ENCODE measurements around the gene ADGRD2. TPM values are rescaled to one million over a fixed set of nuclear protein-coding genes. Genes with fewer than 3 reads are reported as not detected.

The ADGRD2 gene
- total and polyA plus RNA-seq, 9 of the 15 experiments (the other 6 are each of a cell fraction or from before 2014, with no cell fraction given), result not detected

- Histone ChIP-seq H4K20me1 (replicated peaks; ENCODE audit: control insufficient read depth, insufficient read depth, low read length) (no peaks in the 10 kb centered on the region), H3K27ac (ENCODE audit: extremely low read depth, low read depth, low read length) (peak overlapping the region; percentile 42), H3K9me3 (replicated peaks; ENCODE audit: control insufficient read depth, insufficient read depth, low read depth, low read length) (no peaks in the 10 kb centered on the region), H3K9ac (ENCODE audit: insufficient read depth in 1 of 2, low read depth in 2 of 2, low read length in 2 of 2) (peak overlapping the region; percentile 41 to 87), H3K4me3 (no peak overlapping the region), H3K79me2 (ENCODE audit: control insufficient read depth, insufficient read depth, low read length) (no peaks in the 10 kb centered on the region), H3K36me3 (ENCODE audit: control insufficient read depth, insufficient read depth, low read length) (no peaks in the 10 kb centered on the region), H3K9me1 (ENCODE audit: control insufficient read depth, insufficient read depth, low read length) (no peaks in the 10 kb centered on the region), H3K4me1 (replicated peaks in 1 of 2; ENCODE audit: control insufficient read depth in 2 of 2, insufficient read depth in 2 of 2, low read length in 2 of 2) (peaks cover 30 to 33% of the 10 kb centered on the region in 2 experiments), H3K27me3 (ENCODE audit: control insufficient read depth in 2 of 2, insufficient read depth in 2 of 2, low read length in 2 of 2) (no peaks in the 10 kb centered on the region), H2AFZ (ENCODE audit: low read depth, low read length) (peak overlapping the region; percentile 96), H3K4me2 (ENCODE audit: insufficient read depth, low read length) (peak overlapping the region; percentile 56)
- intact Hi-C loops (cut with micrococcal nuclease), result no loop called here
- BruUV-seq (replicated peaks), result no TSS peak
- WGBS (ENCODE audit: insufficient coverage, low coverage, missing lambda C conversion rate), result 7% methylated on average over 7 of the region's 9 CpGs
- DNase-seq (ENCODE audit: extremely low read depth in 1 of 4, low spot score in 3 of 4) (peak; percentile 67 to 80 (median 68)), FAIRE-seq (no peak), ATAC-seq (peak; percentile 65)
- ChIA-PET CTCF (ENCODE audit: low intra/inter-chr PET ratio) (no interaction called here), POLR2A (interaction anchor here (0.9 to 1.1 kb wide), 3 partner anchors 12 to 73 kb away, joined by 3 to 4 read pairs (median 3); no protein-coding TSS in a partner anchor)
- in situ Hi-C loops (cut with MboI), result no loop called here
- TF ChIP-seq SRSF3 (IDR thresholded peaks at IDR 0.05; ENCODE audit: insufficient read depth, low read length) (no peak), ZSCAN32 (CRISPR knock-in tag; IDR thresholded peaks at IDR 0.05) (no peak), FOXJ3 (CRISPR knock-in tag; IDR thresholded peaks at IDR 0.05) (no peak), MYBL2 (IDR thresholded peaks at IDR 0.05; ENCODE audit: low read depth) (no peak), MYBL2 (CRISPR knock-in tag; IDR thresholded peaks at IDR 0.05; ENCODE audit: borderline replicate concordance) (no peak), GATA2 (CRISPR knock-in tag; IDR thresholded peaks at IDR 0.05) (no peak; the same call in 1 of the 2 replicates), POLR2G (IDR thresholded peaks at IDR 0.05; ENCODE audit: low read depth, low read length) (peak; percentile 51), PHF8 (IDR thresholded peaks at IDR 0.05; ENCODE audit: borderline replicate concordance, low read length) (no peak), AFF1 (IDR thresholded peaks at IDR 0.05; ENCODE audit: low read depth in 1 of 2, partially characterized antibody in 2 of 2) (no peak), ZNF830 (CRISPR knock-in tag; IDR thresholded peaks at IDR 0.05) (no peak), ZFP1 (CRISPR knock-in tag; IDR thresholded peaks at IDR 0.05) (no peak), NFIC (IDR thresholded peaks at IDR 0.05) (no peak), TFAP4 (CRISPR knock-in tag; IDR thresholded peaks at IDR 0.05; ENCODE audit: borderline replicate concordance) (no peak), HDAC6 (IDR thresholded peaks at IDR 0.05; ENCODE audit: low read depth, low read length) (no peak), ZNF133 (CRISPR knock-in tag; IDR thresholded peaks at IDR 0.05) (no peak), MXD1 (CRISPR knock-in tag; IDR thresholded peaks at IDR 0.05; ENCODE audit: borderline replicate concordance, poor library complexity, severe bottlenecking) (no peak), POLR2A (conservative IDR thresholded peaks at IDR 0.05) (no peak)
Measured at GRCh38 chr9:124512806-124513204, 62.6 kb downstream of the ADGRD2 start.

Measured in K562 (cell line).